Keratinocyte (primary cell): ENCODE data around the gene KLHL36. TPM values are rescaled to one million over a fixed set of nuclear protein-coding genes. Genes with fewer than 3 reads are reported as not detected.

Experiments used
- DNase-seq: peaks from one replicate; pipeline ENCODE4 v3.0.0-alpha.2; 2011; ENCODE audit warnings: low read depth, missing footprints, low spot score
- FAIRE-seq: peaks from 2 replicates; lab custom pipeline; 2011; peaks lifted over from hg19 to GRCh38; lab: Jason Lieb, UNC
- H2AFZ ChIP-seq: 2 replicates; pipeline ENCODE4 v1.6.0; 2012; ENCODE audit warnings: low read length, control low read depth, inconsistent platforms; ENCODE audit not compliant: control insufficient read depth
- H3K27ac ChIP-seq: 2 replicates; pipeline ENCODE4 v1.5.1; 2011; ENCODE audit warnings: low read length; ENCODE audit not compliant: control insufficient read depth, insufficient read depth
- H3K27me3 ChIP-seq: 3 replicates; pipeline ENCODE4 v1.6.0; 2011; ENCODE audit warnings: low read length; ENCODE audit not compliant: control insufficient read depth, insufficient read depth; ENCODE audit errors: extremely low read depth
- H3K36me3 ChIP-seq, 2 experiments: 2 replicates in 1 of 2; 3 replicates in 1 of 2; pipeline ENCODE4 v1.5.1; 2011; ENCODE audit warnings: low read length in 2 of 2, mild to moderate bottlenecking in 1 of 2; ENCODE audit not compliant: control insufficient read depth in 2 of 2, insufficient read depth in 2 of 2; ENCODE audit errors: extremely low read depth in 1 of 2
- H3K4me1 ChIP-seq: 3 replicates; pipeline ENCODE4 v1.5.1; 2011; ENCODE audit warnings: low read length; ENCODE audit not compliant: control insufficient read depth, insufficient read depth; ENCODE audit errors: extremely low read depth
- H3K4me2 ChIP-seq: 3 replicates; pipeline ENCODE4 v1.6.0; 2011; ENCODE audit warnings: low read depth, low read length; ENCODE audit not compliant: control insufficient read depth, insufficient read depth; ENCODE audit errors: extremely low read depth
- H3K4me3 ChIP-seq, 3 experiments: fragments of 200-600 bp in 1 of 3; sonication (generic) in 1 of 3; 2 replicates in 2 of 3; 3 replicates in 1 of 3; pipeline ENCODE4 v1.5.1; 2011 to 2016; ENCODE audit warnings: low read length in 3 of 3, mild to moderate bottlenecking in 3 of 3, control low read depth in 2 of 3, inconsistent platforms in 1 of 3, low read depth in 1 of 3, mixed read lengths in 1 of 3, mixed run types in 1 of 3, moderate library complexity in 1 of 3; ENCODE audit not compliant: control insufficient read depth in 2 of 3, insufficient read depth in 2 of 3; ENCODE audit errors: extremely low read depth in 1 of 3
- H3K79me2 ChIP-seq: 2 replicates; pipeline ENCODE4 v1.6.0; 2012; ENCODE audit warnings: low read length; ENCODE audit not compliant: control insufficient read depth, insufficient read depth
- H3K9ac ChIP-seq: 3 replicates; pipeline ENCODE4 v1.6.0; 2011; ENCODE audit warnings: low read length; ENCODE audit not compliant: control insufficient read depth, insufficient read depth; ENCODE audit errors: extremely low read depth
- H3K9me1 ChIP-seq: 3 replicates; pipeline ENCODE4 v1.6.0; 2011; ENCODE audit warnings: low read length; ENCODE audit not compliant: control insufficient read depth, insufficient read depth; ENCODE audit errors: extremely low read depth
- H3K9me3 ChIP-seq: 2 replicates; pipeline ENCODE4 v1.5.1; 2012; ENCODE audit warnings: low read depth, low read length; ENCODE audit not compliant: control insufficient read depth
- H4K20me1 ChIP-seq: 3 replicates; pipeline ENCODE4 v1.6.0; 2011; ENCODE audit warnings: low read length; ENCODE audit not compliant: control insufficient read depth, insufficient read depth; ENCODE audit errors: extremely low read depth
- CTCF ChIP-seq, 3 experiments: IDR thresholded peaks in 1 of 3; conservative IDR thresholded peaks in 1 of 3; optimal IDR thresholded peaks in 1 of 3; 2 replicates in 2 of 3; 3 replicates in 1 of 3; pipeline versions ENCODE3 to v1.5.1; 2011; ENCODE audit warnings: low read length in 3 of 3, mild to moderate bottlenecking in 3 of 3, moderate library complexity in 2 of 3, control low read depth in 1 of 3, inconsistent platforms in 1 of 3; ENCODE audit not compliant: insufficient read depth in 2 of 3; ENCODE audit errors: extremely low read depth in 1 of 3
- EZH2 ChIP-seq: IDR thresholded peaks from one replicate; pipeline ENCODE4 v1.6.1; 2012; ENCODE audit warnings: inconsistent platforms, mild to moderate bottlenecking, low read length, moderate library complexity
- dilution Hi-C: fragments of 300-500 bp; cut with MboI; formaldehyde crosslinking; loops from one replicate; pipeline ENCODE4 v1.7.0; 2020; ENCODE audit warnings: low sequenced_read_pairs; ENCODE audit not compliant: extremely low pct_ligation_motif_present
- polyA plus RNA-seq, 5 experiments: library from polyadenylated mRNA; depleted of rRNA in 3 of 5; stranded (reverse) in 3 of 5; stranded (forward) in 1 of 5; unstranded in 1 of 5; fragments of >200 nt; gene quantifications; 1 replicate in 1 of 5; 2 replicates in 3 of 5; 3 replicates in 1 of 5; pipeline versions ENCODE4 v1.2.1 to v1.2.3, GENCODE V29; 2011 to 2012; ENCODE audit warnings: missing spikeins in 2 of 5, low read depth in 1 of 5, low replicate concordance in 1 of 5

KLHL36 gene
- polyA plus RNA-seq, 1 donor (not counting 4 experiments of a cell fraction or from before 2014, with no cell fraction given) = 27.5 TPM

DNA sequence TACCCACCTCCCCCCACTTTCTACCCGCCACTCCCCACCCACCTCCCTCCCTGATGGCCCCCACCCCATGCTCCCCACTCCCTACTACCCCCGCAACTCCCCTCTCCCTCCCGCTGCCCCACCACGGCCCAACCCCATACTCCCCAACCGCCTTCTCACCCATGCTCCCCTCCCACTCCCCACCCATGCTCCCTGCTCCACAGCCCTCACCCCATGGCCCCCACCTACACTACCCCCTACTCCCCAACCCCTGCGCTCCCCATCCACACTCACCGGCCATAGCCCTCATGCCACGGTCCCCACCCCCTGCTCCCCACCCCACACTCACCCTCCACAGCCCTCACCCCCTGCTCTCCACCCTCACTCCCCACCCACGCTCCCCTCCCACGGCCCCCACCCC lies 44.4 kb upstream of the KLHL36 start:
- no peak overlapping the region for H3K4me3 ChIP-seq
- peaks cover 32% of the 10 kb centered on the region for H4K20me1 ChIP-seq
- DNase-seq (no peak), FAIRE-seq (no peak)
- no peak for TF ChIP-seq CTCF (optimal IDR thresholded peaks at IDR 0.05 in 1 of 3, IDR thresholded peaks at IDR 0.05 in 1 of 3, conservative IDR thresholded peaks at IDR 0.05 in 1 of 3; ENCODE audit: extremely low read depth in 1 of 3, insufficient read depth in 2 of 3, low read length in 3 of 3)
- TF ChIP-seq EZH2 = no peak
- no peak overlapping the region for H3K4me2 ChIP-seq
- dilution Hi-C loops = no loop called here
- H3K9me3 ChIP-seq = no peaks in the 10 kb centered on the region
- H3K4me1 ChIP-seq = peaks cover 28% of the 10 kb centered on the region
- H3K36me3 ChIP-seq = peaks cover 6 to 17% of the 10 kb centered on the region in 2 experiments
- peaks cover 95% of the 10 kb centered on the region for H3K79me2 ChIP-seq
- H3K27me3 ChIP-seq = no peaks in the 10 kb centered on the region
- peaks cover 3% of the 10 kb centered on the region for H3K9me1 ChIP-seq
- H3K9ac ChIP-seq = no peak overlapping the region
- H3K27ac ChIP-seq = no peak overlapping the region
- H2AFZ ChIP-seq = no peak overlapping the region

DNA sequence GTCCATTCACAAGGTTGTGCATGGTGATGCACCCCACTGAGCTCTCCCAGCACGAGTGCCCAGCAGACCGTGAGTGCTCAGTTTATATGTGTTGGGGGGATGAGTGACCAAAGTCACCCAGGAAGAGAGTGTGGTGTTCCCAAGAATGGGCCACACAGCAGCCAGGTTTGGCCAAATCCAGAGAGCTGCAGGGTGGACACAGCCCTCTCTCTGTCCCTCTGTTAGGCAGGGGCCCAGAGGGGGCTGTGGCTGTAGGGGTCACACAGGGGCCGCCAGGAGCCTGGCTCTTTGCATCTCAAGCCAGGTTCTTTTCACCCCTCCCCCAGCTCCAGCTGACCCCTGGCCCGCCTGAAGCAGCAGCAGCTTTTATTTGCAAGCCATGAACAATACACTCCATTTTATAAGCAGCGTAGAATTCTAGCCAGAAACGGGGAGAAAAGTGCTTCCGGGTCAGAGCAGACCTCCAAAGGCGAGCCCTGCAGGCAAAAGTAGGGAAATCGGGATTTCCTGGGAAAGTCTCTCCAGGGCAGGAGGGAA lies 43.8 kb upstream of the KLHL36 start:
- Histone ChIP-seq H3K9ac (no peak overlapping the region), H3K4me2 (no peak overlapping the region), H4K20me1 (peaks cover 33% of the 10 kb centered on the region), H3K9me3 (no peaks in the 10 kb centered on the region), H3K4me3 (no peak overlapping the region), H3K9me1 (peaks cover 3% of the 10 kb centered on the region), H3K36me3 (peaks cover 11 to 17% of the 10 kb centered on the region in 2 experiments), H2AFZ (no peak overlapping the region), H3K4me1 (peaks cover 28% of the 10 kb centered on the region), H3K79me2 (peaks cover 95% of the 10 kb centered on the region), H3K27ac (no peak overlapping the region), H3K27me3 (no peaks in the 10 kb centered on the region)
- DNase-seq = no peak
- no peak for TF ChIP-seq CTCF (optimal IDR thresholded peaks at IDR 0.05 in 1 of 3, IDR thresholded peaks at IDR 0.05 in 1 of 3, conservative IDR thresholded peaks at IDR 0.05 in 1 of 3; ENCODE audit: extremely low read depth in 1 of 3, insufficient read depth in 2 of 3, low read length in 3 of 3)
- TF ChIP-seq EZH2 = no peak
- dilution Hi-C loops = no loop called here
- FAIRE-seq = no peak
